Omental fat pad (tissue), 4 donors: ENCODE measurements around the gene TANC1. TPM values are rescaled to one million over a fixed set of nuclear protein-coding genes. Genes with fewer than 3 reads are reported as not detected.

ENCODE experiments used
- ATAC-seq: fragments of 150-250 bp; one replicate; pipeline ENCODE4 v1.9.1; 2016; ENCODE audit warnings: mild to moderate bottlenecking, moderate library complexity; ENCODE audit not compliant: low FRiP score
- DNase-seq: peaks from one replicate; pipeline ENCODE4 v3.0.0-alpha.2; 2019; ENCODE audit warnings: low spot score
- CTCF ChIP-seq, 3 donors: fragments of 450-650 bp; IDR thresholded peaks; one replicate each; pipeline ENCODE4 v1.5.1; 2016 to 2017; ENCODE audit warnings: antibody characterized with exemption in 3 of 3, mild to moderate bottlenecking in 3 of 3, moderate library complexity in 2 of 3
- total RNA-seq, 4 donors: library from RNA; depleted of rRNA; stranded (reverse); fragments of >200 nt; gene quantifications; one replicate each; pipeline ENCODE4 v1.1.0, GENCODE V29; 2016

TANC1 gene
- total RNA-seq, 4 donors from 2014 or later: 26.4 to 72.5 (median 34.9) TPM

GRCh38 chr2:159065313-159065712 is 96.9 kb downstream of the TANC1 start:
- no peak for TF ChIP-seq CTCF (IDR thresholded peaks at IDR 0.05)
- DNase-seq (no peak), ATAC-seq (no peak)

GRCh38 chr2:159065891-159066290 is 97.5 kb downstream of the TANC1 start:
- no peak for ATAC-seq
- TF ChIP-seq CTCF (IDR thresholded peaks at IDR 0.05): no peak
- DNase-seq: no peak

GRCh38 chr2:159066541-159067156 is 98.2 kb downstream of the TANC1 start:
- DNase-seq (no peak), ATAC-seq (no peak)
- TF ChIP-seq CTCF (IDR thresholded peaks at IDR 0.05): no peak

GRCh38 chr2:159067971-159068370 is 99.5 kb downstream of the TANC1 start:
- TF ChIP-seq CTCF (IDR thresholded peaks at IDR 0.05): no peak
- DNase-seq: no peak
- no peak for ATAC-seq

- no peak for DNase-seq
- no peak for ATAC-seq
Observed at GRCh38 chr2:159069229-159069628, 100.8 kb downstream of the TANC1 start.

GRCh38 chr2:159070235-159070634 is 101.8 kb downstream of the TANC1 start:
- TF ChIP-seq CTCF (IDR thresholded peaks at IDR 0.05): no peak
- ATAC-seq: no peak
- DNase-seq: no peak

More at GRCh38 chr2:159069229-159069628, 100.8 kb downstream of the TANC1 start:
- TF ChIP-seq CTCF (IDR thresholded peaks at IDR 0.05): no peak

- DNase-seq (no peak), ATAC-seq (no peak)
- no peak for TF ChIP-seq CTCF (IDR thresholded peaks at IDR 0.05)
Observed at GRCh38 chr2:159071190-159071915, 102.9 kb downstream of the TANC1 start.
